Activated T-helper 2 cell treated with anti-CD3 and anti-CD28 coated beads, Interferon-gamma antibody, Interleukin-2, Interleukin-4, amounts not matched to agents 10 μg/mL and 5 μg/mL and 100 μg/mL, durations not matched to agents 14 hours and 24 hours and 36 hours (primary cell): ENCODE data around the gene CHST11. TPM values are rescaled to one million over a fixed set of nuclear protein-coding genes. Genes with fewer than 3 reads are reported as not detected.
A peak's percentile ranks its signal among the peaks of the same experiment; 100 is the strongest.
"Not testable (repeated sequence)": the region's sequence is repeated elsewhere in the genome, so short reads cannot be mapped to it uniquely, and the experiment has no call there.

Experiments
- DNase-seq: peaks from one replicate; pipeline ENCODE4 v3.0.0; 2021; ENCODE audit warnings: low spot score
- H3K27ac Mint-ChIP-seq: one replicate; pipeline ENCODE4 v1.8.0; 2021; ENCODE audit warnings: mixed read lengths
- H3K27me3 Mint-ChIP-seq: one replicate; pipeline ENCODE4 v1.8.0; 2021; ENCODE audit warnings: low read depth, mixed read lengths
- H3K36me3 Mint-ChIP-seq: one replicate; pipeline ENCODE4 v1.8.0; 2021; ENCODE audit warnings: low read depth, mixed read lengths
- H3K4me1 Mint-ChIP-seq: one replicate; pipeline ENCODE4 v1.8.0; 2021; ENCODE audit warnings: low read depth, mixed read lengths
- H3K4me3 Mint-ChIP-seq: one replicate; pipeline ENCODE4 v1.8.0; 2021; ENCODE audit warnings: low read depth, mild to moderate bottlenecking, moderate library complexity, mixed read lengths
- H3K9me3 Mint-ChIP-seq: one replicate; pipeline ENCODE4 v1.8.0; 2021; ENCODE audit warnings: mixed read lengths
- intact Hi-C: fragments of 100-400 bp; cut with micrococcal nuclease; formaldehyde crosslinking; loops from one replicate; pipeline ENCODE4 v1.15.1; 2023
- total RNA-seq: library from RNA; stranded (reverse); gene quantifications from 2 replicates; pipeline ENCODE4 v1.2.3, GENCODE V29; 2022

Gene CHST11
- total RNA-seq, 1 donor from 2014 or later: 50.6 TPM

GRCh38 chr12:104741497-104742367 lies 285.0 kb downstream of the CHST11 start:
- Mint-ChIP-seq H3K9me3 (no peaks in the 10 kb centered on the region), H3K4me3 (no peak overlapping the region), H3K4me1 (peaks cover 54% of the 10 kb centered on the region), H3K36me3 (peaks cover 14% of the 10 kb centered on the region), H3K27me3 (no peaks in the 10 kb centered on the region), H3K27ac (peak overlapping the region; percentile 89)
- no peak for DNase-seq
- intact Hi-C loops: no loop called here

- Mint-ChIP-seq H3K4me3 (no peak overlapping the region), H3K27me3 (no peaks in the 10 kb centered on the region), H3K27ac (no peak overlapping the region), H3K9me3 (no peaks in the 10 kb centered on the region), H3K4me1 (peaks cover 50% of the 10 kb centered on the region), H3K36me3 (peaks cover 14% of the 10 kb centered on the region)
- DNase-seq: no peak
- intact Hi-C loops: no loop called here
Measured at GRCh38 chr12:104742551-104743201, 285.9 kb downstream of the CHST11 start.

- DNase-seq: no peak
- H3K4me1 Mint-ChIP-seq: peaks cover 50% of the 10 kb centered on the region
- no peaks in the 10 kb centered on the region for H3K27me3 Mint-ChIP-seq
- no peak overlapping the region for H3K27ac Mint-ChIP-seq
- no peak overlapping the region for H3K4me3 Mint-ChIP-seq
- peaks cover 14% of the 10 kb centered on the region for H3K36me3 Mint-ChIP-seq
- intact Hi-C loops: no loop called here
- H3K9me3 Mint-ChIP-seq: no peaks in the 10 kb centered on the region
Measured at GRCh38 chr12:104743202-104743580, 286.4 kb downstream of the CHST11 start.

GRCh38 chr12:104743753-104744548 lies 287.2 kb downstream of the CHST11 start:
- H3K27ac Mint-ChIP-seq, H3K4me3 Mint-ChIP-seq, H3K9me3 Mint-ChIP-seq, H3K27me3 Mint-ChIP-seq, intact Hi-C loops, DNase-seq: not testable (repeated sequence)
- H3K4me1 Mint-ChIP-seq: peaks cover 47% of the 10 kb centered on the region
- peaks cover 14% of the 10 kb centered on the region for H3K36me3 Mint-ChIP-seq

- intact Hi-C loops: no loop called here
- H3K4me1 Mint-ChIP-seq: peaks cover 36% of the 10 kb centered on the region
Measured at GRCh38 chr12:104746467-104747088, 289.8 kb downstream of the CHST11 start.

GRCh38 chr12:104747330-104747729 lies 290.6 kb downstream of the CHST11 start:
- peaks cover 13% of the 10 kb centered on the region for H3K36me3 Mint-ChIP-seq
- no peak for DNase-seq
- H3K27me3 Mint-ChIP-seq: no peaks in the 10 kb centered on the region
- no peak overlapping the region for H3K4me3 Mint-ChIP-seq
- no peaks in the 10 kb centered on the region for H3K9me3 Mint-ChIP-seq
- intact Hi-C loops: no loop called here
- no peak overlapping the region for H3K27ac Mint-ChIP-seq
- peaks cover 34% of the 10 kb centered on the region for H3K4me1 Mint-ChIP-seq

More at GRCh38 chr12:104746467-104747088, 289.8 kb downstream of the CHST11 start:
- Mint-ChIP-seq H3K27me3 (no peaks in the 10 kb centered on the region), H3K4me3 (no peak overlapping the region), H3K27ac (no peak overlapping the region), H3K36me3 (peaks cover 10% of the 10 kb centered on the region), H3K9me3 (no peaks in the 10 kb centered on the region)
- no peak for DNase-seq

- H3K27ac Mint-ChIP-seq: peak overlapping the region; percentile 25
- peaks cover 9% of the 10 kb centered on the region for H3K36me3 Mint-ChIP-seq
- H3K27me3 Mint-ChIP-seq: no peaks in the 10 kb centered on the region
- intact Hi-C loops: no loop called here
- DNase-seq: no peak
- H3K4me3 Mint-ChIP-seq: no peak overlapping the region
- H3K4me1 Mint-ChIP-seq: peaks cover 33% of the 10 kb centered on the region
- no peaks in the 10 kb centered on the region for H3K9me3 Mint-ChIP-seq
Measured at GRCh38 chr12:104747955-104748354, 291.2 kb downstream of the CHST11 start.

GRCh38 chr12:104748356-104748755 lies 291.6 kb downstream of the CHST11 start:
- Mint-ChIP-seq H3K27ac (no peak overlapping the region), H3K9me3 (no peaks in the 10 kb centered on the region), H3K4me1 (peaks cover 32% of the 10 kb centered on the region), H3K27me3 (no peaks in the 10 kb centered on the region), H3K36me3 (peaks cover 11% of the 10 kb centered on the region), H3K4me3 (no peak overlapping the region)
- intact Hi-C loops: no loop called here
- DNase-seq: no peak

- no peaks in the 10 kb centered on the region for H3K9me3 Mint-ChIP-seq
- peaks cover 11% of the 10 kb centered on the region for H3K36me3 Mint-ChIP-seq
- no peaks in the 10 kb centered on the region for H3K27me3 Mint-ChIP-seq
- no peak for DNase-seq
- no peak overlapping the region for H3K27ac Mint-ChIP-seq
- peaks cover 32% of the 10 kb centered on the region for H3K4me1 Mint-ChIP-seq
- intact Hi-C loops: no loop called here
- H3K4me3 Mint-ChIP-seq: no peak overlapping the region
Measured at GRCh38 chr12:104748790-104749189, 292.0 kb downstream of the CHST11 start.

- no peaks in the 10 kb centered on the region for H3K9me3 Mint-ChIP-seq
Measured at GRCh38 chr12:104749545-104749944, 292.8 kb downstream of the CHST11 start.

GRCh38 chr12:104750061-104750460 lies 293.3 kb downstream of the CHST11 start:
- H3K27me3 Mint-ChIP-seq: no peaks in the 10 kb centered on the region
- intact Hi-C loops: no loop called here
- H3K36me3 Mint-ChIP-seq: peaks cover 19% of the 10 kb centered on the region
- H3K4me1 Mint-ChIP-seq: peaks cover 30% of the 10 kb centered on the region
- H3K4me3 Mint-ChIP-seq: no peak overlapping the region
- H3K27ac Mint-ChIP-seq: no peak overlapping the region
- no peak for DNase-seq
- H3K9me3 Mint-ChIP-seq: no peaks in the 10 kb centered on the region

More at GRCh38 chr12:104749545-104749944, 292.8 kb downstream of the CHST11 start:
- Mint-ChIP-seq H3K4me1 (peaks cover 31% of the 10 kb centered on the region), H3K36me3 (peaks cover 13% of the 10 kb centered on the region), H3K27me3 (no peaks in the 10 kb centered on the region), H3K27ac (no peak overlapping the region), H3K4me3 (no peak overlapping the region)
- intact Hi-C loops: no loop called here
- DNase-seq: no peak

GRCh38 chr12:104751120-104751519 lies 294.4 kb downstream of the CHST11 start:
- Mint-ChIP-seq H3K36me3 (peaks cover 25% of the 10 kb centered on the region), H3K4me1 (peaks cover 30% of the 10 kb centered on the region), H3K9me3 (no peaks in the 10 kb centered on the region), H3K27ac (no peak overlapping the region), H3K4me3 (no peak overlapping the region), H3K27me3 (no peaks in the 10 kb centered on the region)
- intact Hi-C loops: no loop called here
- no peak for DNase-seq
